Keratinocyte (primary cell): ENCODE results near the gene MICAL3.

ENCODE experiments used
- CTCF ChIP-seq, 3 experiments: IDR thresholded peaks in 1 of 3; conservative IDR thresholded peaks in 1 of 3; optimal IDR thresholded peaks in 1 of 3; 2 replicates in 2 of 3; 3 replicates in 1 of 3; pipeline versions ENCODE3 to v1.5.1; 2011; ENCODE audit warnings: low read length in 3 of 3, mild to moderate bottlenecking in 3 of 3, moderate library complexity in 2 of 3, control low read depth in 1 of 3, inconsistent platforms in 1 of 3; ENCODE audit not compliant: insufficient read depth in 2 of 3; ENCODE audit errors: extremely low read depth in 1 of 3
- EZH2 ChIP-seq: IDR thresholded peaks from one replicate; pipeline ENCODE4 v1.6.1; 2012; ENCODE audit warnings: inconsistent platforms, mild to moderate bottlenecking, low read length, moderate library complexity

- TF ChIP-seq CTCF (optimal IDR thresholded peaks at IDR 0.05 in 1 of 3, IDR thresholded peaks at IDR 0.05 in 1 of 3, conservative IDR thresholded peaks at IDR 0.05 in 1 of 3; ENCODE audit: extremely low read depth in 1 of 3, insufficient read depth in 2 of 3, low read length in 3 of 3) (no peak), EZH2 (no peak)
Observed at GRCh38 chr22:17919276-17920144, 104.9 kb downstream of the MICAL3 start.
